ENCODE data around the gene SFT2D1.
A peak's percentile ranks its signal among the peaks of the same experiment; 100 is the strongest.
"Not testable (repeated sequence)": the region's sequence is repeated elsewhere in the genome, so short reads cannot be mapped to it uniquely, and the experiment has no call there.

Gene SFT2D1

DNA sequence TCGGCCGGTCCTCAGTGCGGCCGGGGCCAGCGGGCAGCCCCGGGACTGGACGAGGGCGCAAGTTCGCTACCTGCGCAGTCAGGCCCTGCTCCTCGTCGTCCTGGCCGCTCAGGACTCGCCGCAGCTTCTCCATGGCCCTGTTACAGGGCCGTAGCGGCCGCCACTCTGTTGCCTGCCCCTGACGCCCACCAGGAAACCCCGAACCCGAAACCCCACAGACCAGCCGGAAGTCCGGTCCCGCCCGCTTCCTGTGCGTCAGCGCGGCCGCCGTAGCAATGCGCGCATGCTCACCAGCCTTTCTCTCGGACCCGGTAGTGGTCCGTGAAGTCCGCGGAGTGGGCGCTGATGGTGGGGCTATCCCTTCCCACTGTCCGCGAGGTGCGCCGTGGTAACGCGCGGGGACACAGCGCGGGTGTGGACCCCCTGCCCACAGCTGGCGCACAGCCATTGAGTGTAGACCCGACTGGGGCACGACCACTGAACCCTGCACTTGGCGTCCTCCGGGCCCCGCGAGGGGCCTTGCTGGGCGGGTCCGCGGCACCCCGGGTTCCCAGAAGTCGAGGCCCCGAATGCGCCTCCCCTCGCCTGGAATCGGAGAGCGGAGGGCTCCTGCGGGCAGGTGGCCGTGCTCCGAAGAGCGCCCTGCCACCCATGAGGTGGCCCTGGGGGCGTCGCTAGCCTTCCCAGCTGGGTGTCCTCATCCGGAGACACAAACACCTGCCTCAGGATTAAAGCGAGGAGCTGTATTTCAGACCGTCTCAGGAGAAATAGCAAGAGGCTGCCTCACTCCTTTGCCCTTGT, at the start of gene SFT2D1:
SFT2D1 (minus strand) TSS at position 197 of the 801 bp plus-strand sequence; CDS start at position 133, 64 bp downstream.
- Mint-ChIP-seq H3K4me1 (ENCODE audit: low read depth) (peaks cover 11% of the 10 kb centered on the region), H3K9me3 (no peaks in the 10 kb centered on the region), H3K27ac (peak within 1 kb of the TSS; percentile 94), H3K36me3 (ENCODE audit: low read depth) (peaks cover 8% of the 10 kb centered on the region), H3K4me3 (peak within 1 kb of the TSS; percentile 94), H3K27me3 (no peaks in the 10 kb centered on the region)
- DNase-seq: peak; percentile 88

DNA sequence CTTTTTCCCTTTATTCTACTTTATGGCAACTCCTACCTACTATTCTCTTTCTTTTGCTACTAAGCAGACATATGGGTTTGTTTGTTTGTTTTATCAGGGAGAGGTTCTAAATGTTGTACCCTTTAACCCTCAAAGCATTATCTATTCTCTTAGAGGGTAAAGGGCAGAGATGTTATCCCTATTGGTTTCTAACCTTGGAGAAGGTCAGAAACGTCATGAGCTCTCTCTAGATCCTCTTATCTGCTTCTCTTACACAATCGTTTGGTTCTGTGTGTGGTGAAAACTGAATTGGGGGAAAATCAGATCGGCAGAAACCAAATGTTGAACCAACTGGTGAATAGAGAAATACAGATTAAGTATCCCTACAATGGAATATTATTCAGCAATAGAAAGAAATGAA, 46.8 kb upstream of the SFT2D1 start:
- Mint-ChIP-seq H3K36me3 (ENCODE audit: low read depth) (no peaks in the 10 kb centered on the region), H3K27ac (no peak overlapping the region), H3K9me3 (no peaks in the 10 kb centered on the region), H3K4me1 (ENCODE audit: low read depth) (peaks cover 2% of the 10 kb centered on the region), H3K4me3 (no peak overlapping the region), H3K27me3 (no peaks in the 10 kb centered on the region)
- DNase-seq: no peak

DNA sequence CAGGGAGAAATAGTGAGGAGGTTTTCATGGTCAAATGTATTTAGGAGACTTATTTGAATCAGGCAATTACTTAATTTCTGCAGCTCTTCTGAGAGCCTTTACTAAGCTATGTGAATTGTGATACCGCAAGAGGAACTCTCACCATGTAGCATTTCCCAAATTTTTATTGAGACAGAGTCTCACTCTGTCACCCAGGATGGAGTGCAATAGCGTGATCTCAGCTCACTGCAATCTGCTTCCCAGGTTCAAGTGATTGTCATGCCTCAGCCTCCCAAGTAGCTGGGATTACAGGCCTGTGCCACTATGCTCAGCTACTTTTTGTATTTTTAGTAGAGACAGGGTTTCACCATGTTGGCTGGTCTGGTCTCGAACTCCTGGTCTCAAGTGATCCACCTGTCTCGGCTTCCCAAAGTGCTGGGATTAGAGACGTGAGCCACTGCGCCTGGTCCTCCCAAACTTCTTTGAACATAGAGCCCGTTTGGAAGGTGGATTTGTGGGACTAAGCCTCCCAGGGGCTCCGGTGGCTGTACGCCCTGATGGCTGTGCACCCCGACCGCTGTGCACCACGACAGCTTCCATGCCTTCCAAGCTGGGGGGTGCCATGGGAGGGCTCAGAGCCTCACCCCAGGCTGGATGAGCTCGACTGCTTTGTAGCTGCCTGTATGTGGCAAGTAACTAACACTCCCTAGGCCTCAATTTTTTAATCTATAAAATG, 46.1 kb upstream of the SFT2D1 start:
- peaks cover 2% of the 10 kb centered on the region for H3K36me3 Mint-ChIP-seq (ENCODE audit: low read depth)
- H3K4me1 Mint-ChIP-seq (ENCODE audit: low read depth): peaks cover 5% of the 10 kb centered on the region
- no peaks in the 10 kb centered on the region for H3K27me3 Mint-ChIP-seq
- H3K4me3 Mint-ChIP-seq: no peak overlapping the region
- no peak overlapping the region for H3K27ac Mint-ChIP-seq
- no peaks in the 10 kb centered on the region for H3K9me3 Mint-ChIP-seq
- DNase-seq: no peak

DNA sequence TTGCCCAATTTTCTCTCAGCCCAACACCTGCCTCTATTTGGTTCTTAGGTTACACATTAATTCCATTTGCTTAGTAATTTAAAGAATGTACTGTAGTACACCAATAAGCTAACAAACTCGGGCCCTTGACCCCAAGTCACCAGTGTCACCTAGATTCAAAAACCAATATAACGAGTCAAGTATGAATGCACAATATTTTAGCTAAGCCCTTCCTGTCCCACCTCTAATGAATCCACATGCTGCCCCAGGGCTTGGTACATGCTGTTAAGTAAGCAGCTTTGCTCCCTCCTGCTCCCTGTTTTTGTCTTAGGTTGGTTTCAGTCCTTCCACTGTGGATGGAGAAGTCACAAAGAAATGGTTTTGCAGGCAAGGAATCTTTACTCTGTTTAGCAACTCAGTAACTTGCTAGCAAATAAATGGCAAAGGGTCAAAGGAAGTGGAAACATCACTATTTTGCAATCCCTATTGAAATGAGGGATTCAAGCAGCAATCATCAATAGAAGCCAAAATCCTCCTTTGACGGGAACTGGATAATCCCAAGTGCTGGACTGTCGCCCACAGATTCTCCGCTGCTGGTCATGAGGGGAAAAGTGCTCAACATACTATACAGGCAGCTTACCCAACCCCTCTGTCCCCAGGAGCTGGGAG, 45.4 kb upstream of the SFT2D1 start:
- H3K4me1 Mint-ChIP-seq (ENCODE audit: low read depth): peaks cover 5% of the 10 kb centered on the region
- no peaks in the 10 kb centered on the region for H3K27me3 Mint-ChIP-seq
- H3K9me3 Mint-ChIP-seq: no peaks in the 10 kb centered on the region
- no peak for DNase-seq
- H3K4me3 Mint-ChIP-seq: no peak overlapping the region
- no peak overlapping the region for H3K27ac Mint-ChIP-seq
- H3K36me3 Mint-ChIP-seq (ENCODE audit: low read depth): peaks cover 2% of the 10 kb centered on the region

DNA sequence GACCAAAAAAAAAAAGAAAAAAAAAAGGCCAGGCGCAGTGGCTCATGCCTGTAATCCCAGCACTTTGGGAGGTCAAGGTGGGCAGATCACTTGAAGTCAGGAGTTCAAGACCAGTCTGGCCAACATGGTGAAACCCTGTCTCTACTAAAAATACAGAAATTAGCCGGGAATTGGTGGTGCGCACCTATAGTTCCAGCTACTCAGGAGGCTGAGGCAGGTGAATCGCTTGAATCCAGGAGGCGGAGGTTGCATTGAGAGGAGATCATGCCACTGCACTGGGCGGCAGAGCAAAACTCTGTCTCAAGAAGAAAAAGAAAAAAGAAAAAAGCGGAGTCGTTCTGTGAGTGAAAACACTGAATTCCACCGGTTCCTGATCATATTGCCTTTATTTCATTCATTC, 44.8 kb upstream of the SFT2D1 start:
- not testable (repeated sequence) for H3K27me3 Mint-ChIP-seq, H3K27ac Mint-ChIP-seq

GRCh38 chr6:166386111-166386510, 43.8 kb upstream of the SFT2D1 start:
- Mint-ChIP-seq H3K4me3 (no peak overlapping the region), H3K27me3 (no peaks in the 10 kb centered on the region), H3K27ac (no peak overlapping the region), H3K9me3 (no peaks in the 10 kb centered on the region), H3K4me1 (ENCODE audit: low read depth) (peaks cover 13% of the 10 kb centered on the region), H3K36me3 (ENCODE audit: low read depth) (peaks cover 7% of the 10 kb centered on the region)
- DNase-seq: no peak

More for the DNA sequence above, 44.8 kb upstream of the SFT2D1 start:
- not testable (repeated sequence) for H3K36me3 Mint-ChIP-seq (ENCODE audit: low read depth); H3K4me1 Mint-ChIP-seq (ENCODE audit: low read depth); H3K9me3 Mint-ChIP-seq; H3K4me3 Mint-ChIP-seq; DNase-seq

GRCh38 chr6:166383802-166384363, 41.5 kb upstream of the SFT2D1 start:
- peak overlapping the region; percentile 82 for H3K4me3 Mint-ChIP-seq
- DNase-seq, H3K27me3 Mint-ChIP-seq: not testable (repeated sequence)

GRCh38 chr6:166382933-166383801, 40.8 kb upstream of the SFT2D1 start, which contains the start of gene MPC1:
TSS of gene MPC1 (minus strand) at chr6:166382940. CDS start at chr6:166382876, 64 bp downstream.
- H3K27ac Mint-ChIP-seq: peak within 1 kb of the TSS; percentile 86
- no peaks in the 10 kb centered on the region for H3K9me3 Mint-ChIP-seq
- H3K36me3 Mint-ChIP-seq (ENCODE audit: low read depth): peaks cover 7% of the 10 kb centered on the region
- peak; percentile 96 for DNase-seq
- H3K4me3 Mint-ChIP-seq: peak within 1 kb of the TSS; percentile 90
- no peaks in the 10 kb centered on the region for H3K27me3 Mint-ChIP-seq
- H3K4me1 Mint-ChIP-seq (ENCODE audit: low read depth): peaks cover 17% of the 10 kb centered on the region

More at GRCh38 chr6:166383802-166384363, 41.5 kb upstream of the SFT2D1 start:
- not testable (repeated sequence) for H3K36me3 Mint-ChIP-seq (ENCODE audit: low read depth); H3K9me3 Mint-ChIP-seq
- H3K27ac Mint-ChIP-seq: peak overlapping the region; percentile 75
- H3K4me1 Mint-ChIP-seq (ENCODE audit: low read depth): peaks cover 17% of the 10 kb centered on the region

- Mint-ChIP-seq H3K9me3 (no peaks in the 10 kb centered on the region), H3K36me3 (ENCODE audit: low read depth) (peaks cover 7% of the 10 kb centered on the region), H3K27ac (peak overlapping the region; percentile 86), H3K4me1 (ENCODE audit: low read depth) (peaks cover 17% of the 10 kb centered on the region), H3K4me3 (peak overlapping the region; percentile 90), H3K27me3 (no peaks in the 10 kb centered on the region)
- no peak for DNase-seq
Measured at GRCh38 chr6:166382500-166382932, 40.2 kb upstream of the SFT2D1 start.

- Mint-ChIP-seq H3K36me3 (ENCODE audit: low read depth) (peaks cover 7% of the 10 kb centered on the region), H3K27ac (peak overlapping the region; percentile 86), H3K27me3 (no peaks in the 10 kb centered on the region), H3K4me3 (peak overlapping the region; percentile 90), H3K9me3 (no peaks in the 10 kb centered on the region), H3K4me1 (ENCODE audit: low read depth) (peaks cover 17% of the 10 kb centered on the region)
- DNase-seq: peak; percentile 81
Measured at GRCh38 chr6:166381733-166382499, 39.6 kb upstream of the SFT2D1 start.

DNA sequence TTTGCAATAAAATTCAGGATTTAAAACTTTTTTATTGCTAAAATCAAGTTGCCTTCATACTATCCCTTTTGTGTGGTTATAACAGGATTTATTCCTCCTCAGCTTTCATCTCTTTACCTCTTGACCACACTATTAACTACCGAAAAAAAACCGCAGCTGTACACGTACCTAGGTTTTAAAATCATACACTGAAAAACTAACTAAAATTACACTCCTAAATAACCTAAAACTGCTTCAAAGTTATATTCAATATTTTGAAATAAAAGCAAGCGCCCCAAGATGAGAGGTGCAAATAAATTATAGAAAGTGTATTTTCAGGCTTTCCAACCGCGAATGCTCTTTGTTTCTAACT, 39.0 kb upstream of the SFT2D1 start:
- peaks cover 7% of the 10 kb centered on the region for H3K36me3 Mint-ChIP-seq (ENCODE audit: low read depth)
- H3K9me3 Mint-ChIP-seq: no peaks in the 10 kb centered on the region
- H3K27ac Mint-ChIP-seq: peak overlapping the region; percentile 86
- no peaks in the 10 kb centered on the region for H3K27me3 Mint-ChIP-seq
- peaks cover 17% of the 10 kb centered on the region for H3K4me1 Mint-ChIP-seq (ENCODE audit: low read depth)
- no peak for DNase-seq
- H3K4me3 Mint-ChIP-seq: peak overlapping the region; percentile 90

DNA sequence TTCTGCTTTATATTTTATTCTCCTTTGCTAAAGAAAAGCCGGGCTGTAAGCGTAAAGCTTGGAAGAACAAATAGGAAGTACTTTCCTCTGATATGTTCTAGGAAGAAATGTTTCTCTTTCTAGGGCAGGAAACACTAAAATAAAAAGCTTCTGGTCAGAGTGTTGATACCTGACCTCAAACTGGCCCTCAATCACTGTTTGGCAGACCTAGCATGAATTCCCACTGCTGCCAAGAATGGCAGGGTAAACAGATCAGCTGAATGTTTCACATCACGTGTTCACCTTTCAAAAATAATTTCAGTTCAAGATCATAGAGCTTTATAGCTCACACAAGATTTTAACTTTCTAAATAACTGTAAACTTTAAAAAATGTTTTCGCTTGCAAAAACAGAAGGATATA, 37.5 kb upstream of the SFT2D1 start:
- Mint-ChIP-seq H3K27me3 (no peaks in the 10 kb centered on the region), H3K4me1 (ENCODE audit: low read depth) (peaks cover 22% of the 10 kb centered on the region), H3K4me3 (no peak overlapping the region), H3K27ac (no peak overlapping the region), H3K36me3 (ENCODE audit: low read depth) (peaks cover 7% of the 10 kb centered on the region), H3K9me3 (no peaks in the 10 kb centered on the region)
- DNase-seq: no peak

- Mint-ChIP-seq H3K27ac (no peak overlapping the region), H3K36me3 (ENCODE audit: low read depth) (peaks cover 7% of the 10 kb centered on the region), H3K4me3 (no peak overlapping the region), H3K9me3 (no peaks in the 10 kb centered on the region), H3K27me3 (no peaks in the 10 kb centered on the region), H3K4me1 (ENCODE audit: low read depth) (peaks cover 21% of the 10 kb centered on the region)
- DNase-seq: no peak
Measured at GRCh38 chr6:166379103-166379586, 36.8 kb upstream of the SFT2D1 start.
